Cerebellar cortex (tissue), 1 donor: ENCODE results near the gene GGNBP2.

ENCODE experiments used
- DNase-seq: peaks from one replicate; pipeline ENCODE4 v3.0.0-alpha.2; 2015; ENCODE audit warnings: low spot score

The GGNBP2 gene

GRCh38 chr17:36632916-36633771 lies 88.4 kb downstream of the GGNBP2 start:
- no peak for DNase-seq
